HepG2 (cell line): ENCODE results near the gene UBXN1. TPM values are rescaled to one million over a fixed set of nuclear protein-coding genes. Genes with fewer than 3 reads are reported as not detected.

Source experiments
- ATF7 ChIP-seq, 2 experiments: fragments of 450-650 bp in 1 of 2; sonication (generic) in 1 of 2; formaldehyde crosslinking in 1 of 2; IDR thresholded peaks; 2 replicates each; pipeline versions ENCODE4 v1.4.0 to v1.6.1; 2016 to 2020; ENCODE audit warnings: antibody characterized with exemption in 1 of 2, mild to moderate bottlenecking in 1 of 2, missing genetic modification reagents in 1 of 2
- HMG20B ChIP-seq: conservative IDR thresholded peaks from 2 replicates; pipeline ENCODE4 v1.6.1; 2016; ENCODE audit warnings: missing genetic modification reagents, missing compliant biosample characterization
- JUND ChIP-seq: sonication (generic); formaldehyde crosslinking; IDR thresholded peaks from 2 replicates; pipeline ENCODE4 v1.8.0; 2022; ENCODE audit warnings: mild to moderate bottlenecking, missing genetic modification reagents
- KAT8 ChIP-seq: IDR thresholded peaks from 2 replicates; pipeline ENCODE4 v1.6.1; 2016; ENCODE audit warnings: missing genetic modification reagents, missing compliant biosample characterization
- NBN ChIP-seq: fragments of 450-650 bp; conservative IDR thresholded peaks from 2 replicates; pipeline ENCODE4 v1.6.1; 2017
- PHF5A ChIP-seq: IDR thresholded peaks from one replicate; pipeline ENCODE4 v1.6.1; 2018; ENCODE audit warnings: low read depth, missing genetic modification reagents; ENCODE audit not compliant: unreplicated experiment
- PHF8 ChIP-seq: sonication (generic); formaldehyde crosslinking; IDR thresholded peaks from 2 replicates; pipeline ENCODE4 v1.5.0; 2020; ENCODE audit warnings: missing genetic modification reagents
- SOX13 ChIP-seq, 3 experiments: fragments of 450-650 bp in 1 of 3; sonication (generic) in 1 of 3; formaldehyde crosslinking in 1 of 3; IDR thresholded peaks in 2 of 3; conservative IDR thresholded peaks in 1 of 3; 2 replicates each; pipeline versions ENCODE4 v1.5.0 to v1.6.1; 2016 to 2020; ENCODE audit warnings: antibody characterized with exemption in 1 of 3, mild to moderate bottlenecking in 1 of 3, missing compliant biosample characterization in 1 of 3, missing genetic modification reagents in 1 of 3, moderate library complexity in 1 of 3
- TMF1 ChIP-seq: sonication (generic); formaldehyde crosslinking; IDR thresholded peaks from 2 replicates; pipeline ENCODE4 v1.8.1; 2022; ENCODE audit warnings: low read depth, missing genetic modification reagents
- ZBTB40 ChIP-seq, 2 experiments: fragments of 450-650 bp in 1 of 2; sonication (generic) in 1 of 2; formaldehyde crosslinking in 1 of 2; IDR thresholded peaks; 2 replicates each; pipeline versions ENCODE4 v1.6.1 to v1.8.0; 2016 to 2022; ENCODE audit warnings: antibody characterized with exemption in 1 of 2, mild to moderate bottlenecking in 1 of 2, missing genetic modification reagents in 1 of 2
- ZFY ChIP-seq: sonication (generic); formaldehyde crosslinking; IDR thresholded peaks from 2 replicates; pipeline ENCODE4 v1.4.0; 2020; ENCODE audit warnings: missing genetic modification reagents
- ZNF142 ChIP-seq: sonication (generic); formaldehyde crosslinking; IDR thresholded peaks from 2 replicates; pipeline ENCODE4 v1.4.0; 2020; ENCODE audit warnings: missing genetic modification reagents
- ZNF546 ChIP-seq: sonication (generic); formaldehyde crosslinking; conservative IDR thresholded peaks from 2 replicates; pipeline ENCODE4 v1.8.1; 2023; ENCODE audit warnings: mild to moderate bottlenecking, missing genetic modification reagents
- ZNF589 ChIP-seq: sonication (generic); formaldehyde crosslinking; conservative IDR thresholded peaks from 2 replicates; pipeline ENCODE4 v1.8.0; 2022; ENCODE audit warnings: mild to moderate bottlenecking, moderate library complexity, missing genetic modification reagents
- polyA plus RNA-seq, 8 experiments: library from polyadenylated mRNA; depleted of rRNA in 3 of 8; stranded (reverse) in 7 of 8; unstranded in 1 of 8; fragments of >200 nt; fragmentation: Illumina TruSeq in 4 of 8; extraction: Trizol in 4 of 8; gene quantifications; 2 replicates each; pipeline versions ENCODE4 v1.2.1 to v1.2.3, GENCODE V29; 2011 to 2016; ENCODE audit warnings: low read depth in 4 of 8, missing spikeins in 1 of 8, mixed read lengths in 1 of 8; ENCODE audit not compliant: insufficient read depth in 1 of 8
- total RNA-seq, 5 experiments: library from RNA; depleted of rRNA; stranded (reverse); fragments of >200 nt; fragmentation: Illumina TruSeq; extraction: Trizol; gene quantifications; 2 replicates each; pipeline ENCODE4 v1.2.3, GENCODE V29; 2016; ENCODE audit warnings: low read depth in 1 of 5

The UBXN1 gene
- total and polyA plus RNA-seq, 2 of the 13 experiments (the other 11 are each of a cell fraction or from before 2014, with no cell fraction given) = 47.5 to 52.4 TPM

- TF ChIP-seq ZNF142 (CRISPR knock-in tag) = no peak
- no peak for TF ChIP-seq NBN
- no peak for TF ChIP-seq JUND
- TF ChIP-seq ATF7 (IDR thresholded peaks at IDR 0.05) = no peak
- TF ChIP-seq ATF7 (CRISPR knock-in tag; IDR thresholded peaks at IDR 0.05) = no peak
- no peak for TF ChIP-seq KAT8
- no peak for TF ChIP-seq PHF5A (CRISPR knock-in tag)
- TF ChIP-seq PHF8 (CRISPR knock-in tag) = no peak
- TF ChIP-seq ZFY (CRISPR knock-in tag) = no peak
- no peak; the same call in 1 of the 2 replicates for TF ChIP-seq ZNF546
- TF ChIP-seq HMG20B (CRISPR knock-in tag) = no peak
- TF ChIP-seq TMF1 = no peak
- TF ChIP-seq SOX13 (IDR thresholded peaks at IDR 0.05) = no peak
- TF ChIP-seq SOX13 (CRISPR knock-in tag; conservative IDR thresholded peaks at IDR 0.05 in 1 of 2, IDR thresholded peaks at IDR 0.05 in 1 of 2) = no peak
- 0 out of 2 replicates have a peak, but pooled peaks have one; percentile 13 for TF ChIP-seq ZNF589 (CRISPR knock-in tag)
- TF ChIP-seq ZBTB40 (IDR thresholded peaks at IDR 0.05) = no peak
- no peak for TF ChIP-seq ZBTB40 (CRISPR knock-in tag; IDR thresholded peaks at IDR 0.05)
These were observed 13.1 kb downstream of the UBXN1 start (continued) for GRCh38 chr11:62665599-62666258.
